Stimulated activated CD8-positive, alpha-beta memory T cell treated with anti-CD3 and anti-CD28 coated beads, Interleukin-4, amount 100 ng/mL, for 1 hour (primary cell): ENCODE data around the gene TMEM254.
"Not testable (repeated sequence)": the region's sequence is repeated elsewhere in the genome, so short reads cannot be mapped to it uniquely, and the experiment has no call there.

Experiments
- DNase-seq, 2 donors: peaks; one replicate each; pipeline ENCODE4 v3.0.0-alpha.2; 2020; ENCODE audit warnings: low read depth in 2 of 2, low spot score in 1 of 2

TMEM254 gene

GRCh38 chr10:80078448-80079311, at the start of gene TMEM254:
TSS of gene TMEM254 (plus strand) at chr10:80078665. CDS start at chr10:80078700, 35 bp downstream.
- DNase-seq: peak; percentile 64 to 82

GRCh38 chr10:80029205-80029604, 49.3 kb upstream of the TMEM254 start:
- DNase-seq: not testable (repeated sequence)

- not testable (repeated sequence) for DNase-seq
Observed at GRCh38 chr10:80029865-80030264, 48.6 kb upstream of the TMEM254 start.

- no peak for DNase-seq
Observed at GRCh38 chr10:80032503-80032902, 46.0 kb upstream of the TMEM254 start.

GRCh38 chr10:80034766-80035165, 43.7 kb upstream of the TMEM254 start:
- not testable (repeated sequence) for DNase-seq

- DNase-seq: not testable (repeated sequence)
Observed at GRCh38 chr10:80035430-80035829, 43.0 kb upstream of the TMEM254 start.

- DNase-seq: not testable (repeated sequence)
Observed at GRCh38 chr10:80036921-80037500, 41.5 kb upstream of the TMEM254 start.

GRCh38 chr10:80038226-80038625, 40.2 kb upstream of the TMEM254 start:
- not testable (repeated sequence) for DNase-seq

GRCh38 chr10:80041162-80041561, 37.3 kb upstream of the TMEM254 start:
- DNase-seq: no peak

GRCh38 chr10:80044935-80045334, 33.5 kb upstream of the TMEM254 start:
- not testable (repeated sequence) for DNase-seq

- peak; percentile 36 to 52 for DNase-seq
Observed at GRCh38 chr10:80046629-80047441, 31.6 kb upstream of the TMEM254 start.

- no peak for DNase-seq
Observed at GRCh38 chr10:80050752-80051151, 27.7 kb upstream of the TMEM254 start.

- DNase-seq: no peak
Observed at GRCh38 chr10:80051993-80052392, 26.5 kb upstream of the TMEM254 start.

- DNase-seq: no peak
Observed at GRCh38 chr10:80055760-80056159, 22.7 kb upstream of the TMEM254 start.

- DNase-seq: no peak
Observed at GRCh38 chr10:80057171-80057570, 21.3 kb upstream of the TMEM254 start.

- no peak for DNase-seq
Observed at GRCh38 chr10:80064120-80064886, 14.2 kb upstream of the TMEM254 start.

GRCh38 chr10:80066809-80067208, 11.7 kb upstream of the TMEM254 start:
- DNase-seq: no peak

- not testable (repeated sequence) for DNase-seq
Observed at GRCh38 chr10:80067821-80068220, 10.6 kb upstream of the TMEM254 start.

- DNase-seq: no peak
Observed at GRCh38 chr10:80068270-80068669, 10.2 kb upstream of the TMEM254 start.

- DNase-seq: no peak
Observed at GRCh38 chr10:80070057-80070456, 8.4 kb upstream of the TMEM254 start.

GRCh38 chr10:80072584-80072983, 5.9 kb upstream of the TMEM254 start:
- DNase-seq: no peak
